Measurements from ENCODE around the gene MMP26. TPM values are rescaled to one million over a fixed set of nuclear protein-coding genes. Genes with fewer than 3 reads are reported as not detected.

The MMP26 gene
- total and polyA plus RNA-seq, 7 donors, result not detected

DNA sequence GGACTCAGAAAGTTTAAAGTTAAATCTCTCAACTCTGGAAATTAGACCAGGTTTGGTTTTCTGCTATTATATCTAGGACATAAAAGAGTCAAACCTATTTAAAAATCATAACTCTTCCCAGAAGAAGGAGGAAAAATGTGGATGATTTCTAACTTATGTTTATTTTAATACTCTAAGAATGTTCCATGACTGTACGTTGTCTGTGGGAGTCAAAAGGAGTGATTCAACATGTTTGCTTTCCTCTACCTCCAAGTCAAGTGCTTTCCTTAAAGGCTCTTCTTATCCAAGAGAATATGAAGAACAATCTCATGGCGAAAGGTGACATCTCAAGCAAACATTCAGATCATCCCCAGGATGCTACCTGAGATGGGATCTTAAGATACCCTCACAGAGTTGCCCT, 39.2 kb upstream of the MMP26 start:
- Histone ChIP-seq H3K4me3 (no peak overlapping the region), H3K27ac (no peak overlapping the region), H3K9me3 (no peaks in the 10 kb centered on the region), H3K4me1 (no peaks in the 10 kb centered on the region), H3K36me3 (no peaks in the 10 kb centered on the region), H3K27me3 (no peaks in the 10 kb centered on the region)
- TF ChIP-seq POLR2A (IDR thresholded peaks at IDR 0.05) (no peak), EP300 (IDR thresholded peaks at IDR 0.05) (no peak)
- WGBS, 2 donors, result 78 to 79% methylated on average over 2 of the region's 2 CpGs
- intact Hi-C loops (cut with DNase I), result no loop called here
- no peak for DNase-seq

DNA sequence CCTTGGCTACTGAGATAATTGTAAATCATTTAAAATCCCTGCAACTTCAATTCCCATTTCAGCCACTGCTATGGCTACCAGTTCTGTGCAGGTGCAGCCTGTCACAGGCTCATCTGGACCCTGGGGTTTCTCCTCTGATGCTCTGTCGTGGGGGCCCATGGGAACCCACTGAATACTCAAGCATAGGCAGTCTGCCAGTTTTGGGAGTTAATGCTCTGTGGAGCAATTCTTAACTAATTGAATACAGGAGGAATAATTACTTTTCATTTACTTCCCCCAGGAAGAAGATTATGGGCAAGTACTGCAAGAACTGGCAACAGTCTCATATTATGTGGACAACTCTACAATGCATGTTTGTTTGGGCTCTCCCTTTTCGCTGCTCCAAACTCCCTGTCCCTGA, 32.8 kb upstream of the MMP26 start:
- no peak for DNase-seq
- Histone ChIP-seq H3K4me3 (no peak overlapping the region), H3K27me3 (no peaks in the 10 kb centered on the region), H3K9me3 (no peaks in the 10 kb centered on the region), H3K36me3 (no peaks in the 10 kb centered on the region), H3K4me1 (peaks cover 0 to 16% (median 10%) of the 10 kb centered on the region in 4 donors), H3K27ac (no peak overlapping the region)
- TF ChIP-seq EP300 (IDR thresholded peaks at IDR 0.05) (no peak), POLR2AphosphoS5 (IDR thresholded peaks at IDR 0.05) (no peak), POLR2A (IDR thresholded peaks at IDR 0.05) (no peak), CTCF (IDR thresholded peaks at IDR 0.05) (no peak)
- intact Hi-C loops (cut with DNase I), result no loop called here
- WGBS, 2 donors, result 83 to 89% methylated on average over 2 of the region's 2 CpGs

DNA sequence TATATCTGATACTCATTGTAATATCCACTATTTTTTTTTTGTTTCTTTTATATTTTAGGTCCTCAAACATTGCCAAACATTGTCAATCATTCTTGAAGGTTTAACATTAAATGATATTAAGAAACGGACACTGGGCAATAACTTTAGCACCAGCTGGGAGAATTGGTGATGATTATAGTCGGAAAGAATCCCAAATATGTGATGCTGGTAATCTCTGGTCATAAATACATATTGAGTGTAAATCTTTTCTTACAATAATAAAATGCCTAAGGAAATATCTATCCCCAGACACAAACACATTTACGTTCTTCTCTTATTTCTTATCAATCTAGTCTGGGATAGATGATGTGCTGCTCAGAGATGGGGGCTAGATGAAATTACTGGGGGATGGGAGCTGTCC, 32.1 kb upstream of the MMP26 start:
- intact Hi-C loops (cut with DNase I), result no loop called here
- H3K9me3 ChIP-seq, result no peaks in the 10 kb centered on the region
- 55 to 67% methylated on average over 3 of the region's 3 CpGs for WGBS, 2 donors
- peaks cover 0 to 16% (median 10%) of the 10 kb centered on the region in 4 donors for H3K4me1 ChIP-seq
- H3K27ac ChIP-seq, result no peak overlapping the region
- no peak for TF ChIP-seq CTCF (IDR thresholded peaks at IDR 0.05)
- TF ChIP-seq EP300 (IDR thresholded peaks at IDR 0.05), result no peak
- TF ChIP-seq POLR2A (IDR thresholded peaks at IDR 0.05), result no peak
- no peak for TF ChIP-seq POLR2AphosphoS5 (IDR thresholded peaks at IDR 0.05)
- H3K4me3 ChIP-seq, result no peak overlapping the region
- no peaks in the 10 kb centered on the region for H3K27me3 ChIP-seq
- H3K36me3 ChIP-seq, result no peaks in the 10 kb centered on the region
- no peak for DNase-seq

GRCh38 chr11:4673781-4674180, 30.8 kb upstream of the MMP26 start:
- no peaks in the 10 kb centered on the region for H3K27me3 ChIP-seq
- no peak for DNase-seq
- intact Hi-C loops (cut with DNase I), result no loop called here
- no peaks in the 10 kb centered on the region for H3K9me3 ChIP-seq
- peaks cover 0 to 29% (median 16%) of the 10 kb centered on the region in 4 donors for H3K4me1 ChIP-seq
- no peak for TF ChIP-seq EP300 (IDR thresholded peaks at IDR 0.05)
- no peak overlapping the region for H3K27ac ChIP-seq
- no peak overlapping the region for H3K4me3 ChIP-seq
- 73 to 76% methylated on average over 2 of the region's 2 CpGs for WGBS, 2 donors
- no peaks in the 10 kb centered on the region for H3K36me3 ChIP-seq

DNA sequence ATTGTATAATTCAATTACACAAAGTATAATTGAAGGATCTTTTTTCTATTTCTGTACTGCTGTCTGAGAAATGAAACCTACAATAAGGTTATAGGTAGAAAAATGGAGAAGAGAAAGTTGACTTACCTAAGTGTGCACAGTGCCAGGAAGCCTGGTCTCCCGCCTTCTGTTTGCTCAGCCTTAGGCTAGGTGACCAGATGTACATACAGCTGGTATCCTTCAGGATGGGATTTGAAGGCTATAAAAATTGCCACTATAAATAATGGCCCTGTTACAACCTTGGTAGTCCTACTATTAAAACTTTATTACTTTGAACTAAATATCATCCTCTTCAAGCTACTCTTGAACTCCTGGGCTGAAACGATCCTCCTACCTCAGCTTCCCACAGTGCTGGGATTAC, 26.6 kb upstream of the MMP26 start:
- Histone ChIP-seq H3K4me3 (no peak overlapping the region), H3K9me3 (no peaks in the 10 kb centered on the region), H3K27ac (no peak overlapping the region), H3K27me3 (no peaks in the 10 kb centered on the region), H3K4me1 (peaks cover 0 to 20% (median 12%) of the 10 kb centered on the region in 4 donors), H3K36me3 (no peaks in the 10 kb centered on the region)
- no peak for TF ChIP-seq CTCF (IDR thresholded peaks at IDR 0.05)
- peak; percentile 23 to 83 (median 58) for TF ChIP-seq POLR2AphosphoS5 (IDR thresholded peaks at IDR 0.05)
- peak in 1 of 4 donors; percentile 53 for TF ChIP-seq EP300 (IDR thresholded peaks at IDR 0.05)
- DNase-seq, result no peak
- 25 to 59% methylated on average over 2 of the region's 2 CpGs for WGBS, 2 donors
- intact Hi-C loops (cut with DNase I), result no loop called here

GRCh38 chr11:4680341-4680740, 24.2 kb upstream of the MMP26 start:
- 11 to 34% methylated on average over 3 of the region's 3 CpGs for WGBS, 2 donors
- TF ChIP-seq POLR2AphosphoS5 (IDR thresholded peaks at IDR 0.05) (no peak), EP300 (IDR thresholded peaks at IDR 0.05) (no peak), POLR2A (IDR thresholded peaks at IDR 0.05) (no peak), CTCF (IDR thresholded peaks at IDR 0.05) (no peak)
- no peaks in the 10 kb centered on the region for H3K9me3 ChIP-seq
- DNase-seq, result no peak
- no peaks in the 10 kb centered on the region for H3K36me3 ChIP-seq
- intact Hi-C loops (cut with DNase I), result no loop called here
- peaks cover 0 to 15% (median 10%) of the 10 kb centered on the region in 4 donors for H3K4me1 ChIP-seq
- H3K27me3 ChIP-seq, result no peaks in the 10 kb centered on the region
- H3K27ac ChIP-seq, result no peak overlapping the region
- no peak overlapping the region for H3K4me3 ChIP-seq

All from sigmoid colon (tissue), 7 donors.